ENCODE results near the gene PCSK2.

PCSK2 gene

DNA sequence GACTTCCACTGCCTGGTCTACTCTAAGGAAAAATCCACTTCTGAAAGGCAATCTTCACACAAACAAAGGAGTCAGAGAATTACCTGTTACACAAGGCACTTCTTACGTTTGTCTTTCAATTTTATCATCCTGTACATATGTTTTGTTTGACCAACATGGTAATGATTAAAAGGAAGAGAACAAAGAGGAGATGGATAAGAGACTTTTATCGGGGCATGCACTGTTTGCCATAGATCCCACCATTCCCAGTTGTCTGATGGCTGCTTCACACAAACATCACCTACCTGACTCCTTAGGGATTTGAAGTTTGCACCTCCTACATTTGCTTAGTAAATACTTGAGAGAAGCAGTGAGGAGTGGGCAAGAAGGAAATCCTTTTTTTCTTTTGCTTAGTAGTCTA lies 217.3 kb downstream of the PCSK2 start:
- ATAC-seq (ENCODE audit: low read depth) (no peak), DNase-seq (ENCODE audit: low spot score) (no peak)
- Histone ChIP-seq H3K4me3 (ENCODE audit: severe bottlenecking) (no peak overlapping the region), H3K4me1 (ENCODE audit: insufficient read depth, poor library complexity, severe bottlenecking) (no peaks in the 10 kb centered on the region), H3K9me3 (ENCODE audit: severe bottlenecking) (no peaks in the 10 kb centered on the region), H3K27ac (ENCODE audit: poor library complexity, severe bottlenecking) (no peak overlapping the region), H3K27me3 (ENCODE audit: insufficient read depth, poor library complexity, severe bottlenecking) (peaks cover 6% of the 10 kb centered on the region), H3K36me3 (ENCODE audit: low read depth) (no peaks in the 10 kb centered on the region)
- TF ChIP-seq, protein P1, sequence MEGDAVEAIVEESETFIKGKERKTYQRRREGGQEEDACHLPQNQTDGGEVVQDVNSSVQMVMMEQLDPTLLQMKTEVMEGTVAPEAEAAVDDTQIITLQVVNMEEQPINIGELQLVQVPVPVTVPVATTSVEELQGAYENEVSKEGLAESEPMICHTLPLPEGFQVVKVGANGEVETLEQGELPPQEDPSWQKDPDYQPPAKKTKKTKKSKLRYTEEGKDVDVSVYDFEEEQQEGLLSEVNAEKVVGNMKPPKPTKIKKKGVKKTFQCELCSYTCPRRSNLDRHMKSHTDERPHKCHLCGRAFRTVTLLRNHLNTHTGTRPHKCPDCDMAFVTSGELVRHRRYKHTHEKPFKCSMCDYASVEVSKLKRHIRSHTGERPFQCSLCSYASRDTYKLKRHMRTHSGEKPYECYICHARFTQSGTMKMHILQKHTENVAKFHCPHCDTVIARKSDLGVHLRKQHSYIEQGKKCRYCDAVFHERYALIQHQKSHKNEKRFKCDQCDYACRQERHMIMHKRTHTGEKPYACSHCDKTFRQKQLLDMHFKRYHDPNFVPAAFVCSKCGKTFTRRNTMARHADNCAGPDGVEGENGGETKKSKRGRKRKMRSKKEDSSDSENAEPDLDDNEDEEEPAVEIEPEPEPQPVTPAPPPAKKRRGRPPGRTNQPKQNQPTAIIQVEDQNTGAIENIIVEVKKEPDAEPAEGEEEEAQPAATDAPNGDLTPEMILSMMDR (IDR thresholded peaks at IDR 0.05; ENCODE audit: poor library complexity, severe bottlenecking): no peak

DNA sequence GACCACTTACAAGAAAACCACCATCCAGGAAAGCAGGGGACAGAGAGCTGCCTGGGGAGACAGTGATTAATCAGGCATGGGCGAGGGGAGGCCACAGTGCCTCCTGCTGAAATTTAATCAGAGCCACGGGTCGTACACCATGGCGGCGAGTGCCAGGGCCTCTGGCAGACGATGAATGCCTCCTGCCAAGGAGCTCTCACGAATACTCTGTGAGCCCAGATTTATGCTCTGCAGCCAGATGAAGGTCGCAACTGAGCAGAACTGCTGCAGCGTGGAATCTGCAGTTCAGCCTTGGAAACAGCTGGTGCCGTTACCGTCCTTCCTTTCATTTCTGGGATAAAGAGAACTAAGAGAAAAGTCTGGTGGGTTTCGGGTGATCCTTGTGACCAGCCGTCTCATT lies 218.7 kb downstream of the PCSK2 start:
- TF ChIP-seq, protein P1 (IDR thresholded peaks at IDR 0.05; ENCODE audit: poor library complexity, severe bottlenecking): no peak
- Histone ChIP-seq H3K9me3 (ENCODE audit: severe bottlenecking) (no peaks in the 10 kb centered on the region), H3K4me1 (ENCODE audit: insufficient read depth, poor library complexity, severe bottlenecking) (no peaks in the 10 kb centered on the region), H3K36me3 (ENCODE audit: low read depth) (no peaks in the 10 kb centered on the region), H3K27ac (ENCODE audit: poor library complexity, severe bottlenecking) (no peak overlapping the region), H3K4me3 (ENCODE audit: severe bottlenecking) (no peak overlapping the region), H3K27me3 (ENCODE audit: insufficient read depth, poor library complexity, severe bottlenecking) (peaks cover 6% of the 10 kb centered on the region)
- ATAC-seq (ENCODE audit: low read depth) (no peak), DNase-seq (ENCODE audit: low spot score) (no peak)

DNA sequence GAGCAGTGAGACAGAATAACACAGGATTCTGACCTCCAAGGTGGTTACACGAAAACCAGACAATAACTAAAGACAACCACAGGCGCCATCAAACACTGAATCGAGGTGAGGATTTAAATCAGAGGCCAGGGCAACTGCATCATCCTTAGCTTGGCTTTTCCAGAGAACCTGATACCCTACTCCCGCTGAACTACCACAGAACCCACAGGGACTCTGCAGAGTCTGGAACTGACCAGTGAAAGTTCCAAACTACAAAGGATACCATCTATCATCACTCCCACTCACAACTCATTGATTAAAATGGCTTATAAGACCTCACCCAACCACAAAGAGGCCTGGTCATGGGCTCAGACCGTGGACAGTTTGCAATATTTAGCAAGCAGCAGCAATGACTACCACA lies 219.3 kb downstream of the PCSK2 start:
- H3K4me3 ChIP-seq (ENCODE audit: severe bottlenecking): no peak overlapping the region
- TF ChIP-seq, protein P1 (IDR thresholded peaks at IDR 0.05; ENCODE audit: poor library complexity, severe bottlenecking): no peak
- H3K27me3 ChIP-seq (ENCODE audit: insufficient read depth, poor library complexity, severe bottlenecking): peaks cover 6% of the 10 kb centered on the region
- no peak overlapping the region for H3K27ac ChIP-seq (ENCODE audit: poor library complexity, severe bottlenecking)
- ATAC-seq (ENCODE audit: low read depth) (no peak), DNase-seq (ENCODE audit: low spot score) (no peak)
- no peaks in the 10 kb centered on the region for H3K36me3 ChIP-seq (ENCODE audit: low read depth)
- no peaks in the 10 kb centered on the region for H3K9me3 ChIP-seq (ENCODE audit: severe bottlenecking)
- no peaks in the 10 kb centered on the region for H3K4me1 ChIP-seq (ENCODE audit: insufficient read depth, poor library complexity, severe bottlenecking)

DNA sequence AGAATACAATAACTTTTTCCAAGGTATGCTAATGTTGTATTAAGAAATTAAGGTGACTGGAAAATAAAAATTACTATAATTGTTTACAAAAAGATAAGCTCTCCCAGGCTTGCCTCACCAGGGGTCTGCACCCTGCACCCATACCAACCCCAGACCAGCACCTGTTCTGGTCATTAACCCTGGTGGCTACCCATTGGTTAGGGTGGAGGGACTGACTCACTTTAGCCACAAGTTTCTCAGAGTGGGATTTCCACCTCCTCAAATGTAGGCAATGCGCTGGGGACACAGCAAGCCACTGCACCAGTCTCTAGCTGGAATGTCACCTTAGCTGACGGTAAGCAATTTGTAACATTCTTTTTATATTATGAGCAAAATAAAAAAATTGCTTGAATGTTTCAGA lies 221.2 kb downstream of the PCSK2 start:
- no peaks in the 10 kb centered on the region for H3K9me3 ChIP-seq (ENCODE audit: severe bottlenecking)
- DNase-seq (ENCODE audit: low spot score) (no peak), ATAC-seq (ENCODE audit: low read depth) (no peak)
- H3K4me1 ChIP-seq (ENCODE audit: insufficient read depth, poor library complexity, severe bottlenecking): no peaks in the 10 kb centered on the region
- TF ChIP-seq, protein P1 (IDR thresholded peaks at IDR 0.05; ENCODE audit: poor library complexity, severe bottlenecking): no peak
- no peak overlapping the region for H3K27ac ChIP-seq (ENCODE audit: poor library complexity, severe bottlenecking)
- peaks cover 13% of the 10 kb centered on the region for H3K27me3 ChIP-seq (ENCODE audit: insufficient read depth, poor library complexity, severe bottlenecking)
- H3K4me3 ChIP-seq (ENCODE audit: severe bottlenecking): no peak overlapping the region
- no peaks in the 10 kb centered on the region for H3K36me3 ChIP-seq (ENCODE audit: low read depth)

DNA sequence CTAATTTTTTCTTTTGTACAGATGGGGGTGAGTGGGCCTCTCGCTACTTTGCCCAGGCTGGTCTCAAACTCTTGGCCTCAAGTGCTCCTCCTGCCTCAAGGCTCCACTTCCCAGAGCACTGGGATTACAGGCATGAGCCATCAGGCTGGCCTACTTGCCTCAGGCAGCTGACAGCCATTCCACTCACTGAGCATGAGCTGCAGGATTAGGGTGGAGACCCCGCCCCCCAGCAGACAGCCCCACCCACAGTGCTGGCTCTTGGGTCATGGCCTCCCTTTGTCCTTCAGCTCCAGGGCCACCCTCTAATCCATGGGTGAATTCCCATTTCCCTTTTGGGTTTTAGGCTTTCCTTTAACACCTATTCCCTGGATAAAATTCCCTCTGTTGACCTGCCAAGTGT lies 222.2 kb downstream of the PCSK2 start:
- Histone ChIP-seq H3K27me3 (ENCODE audit: insufficient read depth, poor library complexity, severe bottlenecking) (peaks cover 13% of the 10 kb centered on the region), H3K4me3 (ENCODE audit: severe bottlenecking) (no peak overlapping the region), H3K4me1 (ENCODE audit: insufficient read depth, poor library complexity, severe bottlenecking) (no peaks in the 10 kb centered on the region), H3K9me3 (ENCODE audit: severe bottlenecking) (no peaks in the 10 kb centered on the region), H3K27ac (ENCODE audit: poor library complexity, severe bottlenecking) (no peak overlapping the region), H3K36me3 (ENCODE audit: low read depth) (no peaks in the 10 kb centered on the region)
- no peak for ATAC-seq (ENCODE audit: low read depth)
- TF ChIP-seq, protein P1 (IDR thresholded peaks at IDR 0.05; ENCODE audit: poor library complexity, severe bottlenecking): no peak
- DNase-seq (ENCODE audit: low spot score): no peak
